COLO829 (cell line): ENCODE results near the gene NRCAM.

ENCODE experiments used
- DNase-seq: peaks from one replicate; pipeline ENCODE4 v3.0.0; 2012; ENCODE audit warnings: low spot score

NRCAM gene

DNA sequence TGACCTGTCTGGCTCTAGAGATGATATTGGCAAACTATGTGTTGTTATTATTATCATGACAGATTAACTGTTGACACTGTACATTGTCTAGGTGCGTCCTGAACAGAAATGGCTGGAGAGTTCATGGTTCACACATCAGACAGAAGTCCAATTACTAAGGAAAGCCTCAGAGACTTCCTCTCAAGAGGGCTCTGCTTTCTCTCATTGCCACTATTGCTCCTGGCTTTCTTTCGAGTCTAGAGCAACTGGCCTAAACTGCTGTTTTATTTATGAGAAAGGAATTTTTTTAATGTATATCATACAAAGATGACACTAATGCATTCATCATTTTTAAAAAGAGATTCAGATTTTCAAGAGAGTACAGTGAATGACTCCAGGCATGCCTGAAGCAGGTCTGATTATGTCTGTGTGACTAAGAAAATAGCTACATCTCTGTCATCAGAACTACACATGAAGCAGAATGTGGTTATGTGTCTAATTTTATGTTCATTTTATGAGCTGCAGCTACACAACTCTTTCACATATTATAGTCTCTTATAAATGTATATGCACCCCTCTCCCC is 30.4 kb downstream of the NRCAM start:
- no peak for DNase-seq

DNA sequence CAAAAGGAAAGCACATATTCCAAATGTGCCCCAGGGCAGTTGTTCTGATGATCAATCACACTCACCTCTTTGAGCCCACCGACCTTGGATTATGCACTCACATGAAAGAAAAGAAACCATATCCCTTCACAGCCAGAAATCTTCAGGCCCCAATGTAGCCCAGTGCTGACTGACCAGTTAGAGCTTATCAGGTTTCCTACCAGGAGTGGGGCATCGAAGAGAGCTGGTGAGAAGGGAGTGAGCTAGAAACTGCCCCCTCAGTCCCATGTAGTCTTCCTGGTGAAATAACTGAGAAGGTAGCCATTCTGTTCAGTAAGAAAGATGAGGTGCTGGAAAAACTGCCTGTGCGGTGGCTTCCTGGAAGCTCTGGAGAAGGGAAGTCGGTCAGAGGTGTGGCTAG is 32.2 kb downstream of the NRCAM start:
- DNase-seq: no peak

DNA sequence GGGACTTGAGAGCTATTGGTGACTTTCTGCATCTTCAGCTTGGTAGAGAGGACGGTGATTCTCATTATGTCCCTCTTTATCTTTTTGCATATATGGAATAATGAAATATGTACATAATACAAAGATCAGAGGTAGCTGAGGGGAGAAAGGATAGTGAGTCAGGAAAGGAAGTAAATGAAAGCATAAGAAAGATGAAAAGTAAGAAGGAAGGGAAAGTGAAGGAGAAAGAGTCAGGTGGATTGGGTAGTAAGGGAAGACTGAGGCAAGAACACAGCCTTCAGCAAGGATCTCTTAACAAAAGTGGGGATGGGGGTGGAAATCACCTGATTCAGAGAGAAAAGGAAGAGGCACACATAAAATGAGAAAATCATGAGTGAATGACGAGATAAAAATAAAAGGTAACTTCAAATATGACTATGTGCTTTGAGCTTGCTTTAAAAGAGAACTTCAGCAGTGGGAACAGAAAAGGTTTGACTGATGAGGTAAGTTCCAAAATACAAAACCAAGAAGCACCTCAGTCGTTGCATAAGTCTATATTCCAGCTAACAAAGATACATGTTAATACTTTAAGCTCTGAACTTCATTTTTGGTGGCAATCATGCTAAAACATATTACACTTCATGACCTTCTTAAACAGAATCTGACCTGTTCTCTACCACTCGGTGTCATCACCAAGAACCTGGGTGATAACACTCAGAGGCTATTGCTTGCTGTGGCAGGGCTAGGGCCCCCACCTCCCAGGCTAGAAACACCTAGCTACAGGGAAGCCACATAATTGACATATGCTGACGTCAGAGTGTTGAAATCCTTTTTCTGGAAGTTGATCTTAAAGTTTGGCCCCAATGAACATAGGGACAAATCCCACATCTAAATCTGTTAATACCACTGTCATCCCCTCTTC is 32.9 kb downstream of the NRCAM start:
- no peak for DNase-seq

DNA sequence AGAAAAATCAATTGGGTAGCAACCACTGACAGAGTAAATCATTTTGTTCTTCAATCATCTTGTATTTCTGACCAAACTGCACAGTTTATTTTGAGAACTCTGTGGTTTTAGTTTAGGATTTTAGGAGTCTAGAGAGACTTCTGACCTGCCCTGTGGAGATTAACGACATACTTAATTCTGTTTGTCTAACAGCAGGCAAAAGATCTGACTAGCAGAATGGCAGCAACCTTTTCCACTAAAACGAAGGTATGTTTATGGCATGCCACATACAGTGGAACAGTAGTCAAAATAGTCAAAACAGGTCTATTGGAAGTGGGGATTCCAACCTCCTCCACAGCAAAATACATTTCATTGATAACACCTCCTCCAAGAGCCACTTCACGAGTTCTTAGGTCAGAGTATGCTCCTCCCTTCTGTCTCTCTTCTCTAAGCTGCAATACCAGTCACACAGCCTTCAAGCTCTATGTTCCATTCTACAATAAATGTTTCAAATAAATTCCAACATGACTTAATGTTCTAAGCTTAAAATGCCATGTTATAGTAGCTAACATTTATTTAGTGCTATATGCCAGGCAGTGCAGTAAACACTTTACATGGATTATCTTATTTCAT is 34.4 kb downstream of the NRCAM start:
- DNase-seq: no peak

DNA sequence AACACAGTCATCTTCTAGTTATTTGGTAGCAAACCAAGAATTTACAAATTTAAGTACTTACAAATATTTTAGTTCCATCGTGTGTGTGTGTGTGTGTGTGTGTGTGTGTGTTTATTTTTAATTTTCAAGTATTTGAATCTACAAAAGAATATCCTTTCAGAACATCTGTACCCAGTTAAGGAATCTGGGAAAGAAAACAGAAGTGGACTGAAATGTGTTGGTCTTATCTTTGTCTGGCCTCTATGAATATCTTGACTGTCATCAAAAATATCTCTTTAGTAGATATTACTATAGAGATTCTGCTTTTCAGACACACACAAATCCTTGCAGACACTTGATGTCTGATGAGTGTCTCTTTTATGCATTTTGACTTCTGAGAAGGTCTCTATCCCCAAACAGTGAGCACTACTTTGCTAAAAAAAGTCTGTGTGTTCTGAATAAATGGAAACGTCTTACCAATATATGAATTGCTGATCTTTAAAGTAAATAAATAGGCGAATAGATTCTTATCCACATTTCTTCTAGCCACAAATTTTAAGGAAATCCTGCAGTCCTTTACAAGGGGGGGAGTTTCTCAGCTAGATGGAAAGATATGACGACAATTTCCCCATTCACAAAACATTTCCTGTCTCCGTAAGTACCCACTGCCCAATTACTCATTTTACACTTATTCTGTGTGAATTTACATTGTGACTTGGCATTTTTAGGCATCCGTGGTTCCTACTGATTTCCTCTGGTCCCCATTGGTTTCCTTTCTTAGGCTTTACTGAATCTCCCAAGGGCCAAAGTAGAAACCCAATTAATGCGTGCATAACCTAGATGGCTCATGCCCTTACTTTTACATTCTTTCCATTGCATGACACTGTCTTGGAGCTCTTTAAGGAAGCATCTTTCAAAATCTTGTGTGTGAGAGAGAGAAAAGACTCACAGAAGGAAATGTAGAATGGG is 36.0 kb downstream of the NRCAM start:
- DNase-seq: peak; percentile 73

DNA sequence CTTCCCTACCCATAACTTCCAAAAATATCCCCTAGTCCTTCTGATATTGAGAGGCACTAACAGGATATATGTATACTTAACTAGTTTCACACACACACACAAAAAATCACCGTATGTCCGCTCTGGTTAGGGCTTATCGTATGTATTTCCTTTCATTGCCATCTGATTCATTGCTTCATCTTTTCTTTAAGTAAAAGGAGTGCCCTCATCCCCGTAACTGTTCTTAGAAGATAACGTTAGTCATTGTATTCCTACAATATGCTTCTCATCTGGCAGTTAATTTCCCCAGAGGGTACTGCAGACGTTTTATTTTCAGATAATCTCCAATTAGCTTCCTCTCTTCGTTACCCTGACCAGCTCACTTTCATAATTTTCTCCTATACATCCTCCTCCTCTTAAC is 37.3 kb downstream of the NRCAM start:
- peak; percentile 74 for DNase-seq

DNA sequence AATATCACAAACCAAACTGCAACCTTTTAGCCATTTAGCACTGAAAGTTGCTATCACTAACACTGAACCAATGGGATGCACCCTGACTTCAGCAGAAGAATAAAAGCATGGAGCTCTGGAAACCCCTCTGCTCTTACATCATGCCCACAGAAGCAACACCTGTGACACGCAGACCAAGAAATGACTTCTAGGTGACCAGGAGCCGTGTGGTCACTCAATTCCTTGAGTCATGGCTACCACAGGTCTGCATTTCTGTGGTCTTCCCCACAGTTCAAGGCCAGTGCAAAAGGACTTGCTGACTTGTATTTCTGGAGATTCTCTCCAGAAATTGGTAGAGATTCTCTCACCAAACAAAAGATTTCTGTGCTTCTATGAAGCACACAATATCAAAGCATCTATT is 38.3 kb downstream of the NRCAM start:
- DNase-seq: no peak

DNA sequence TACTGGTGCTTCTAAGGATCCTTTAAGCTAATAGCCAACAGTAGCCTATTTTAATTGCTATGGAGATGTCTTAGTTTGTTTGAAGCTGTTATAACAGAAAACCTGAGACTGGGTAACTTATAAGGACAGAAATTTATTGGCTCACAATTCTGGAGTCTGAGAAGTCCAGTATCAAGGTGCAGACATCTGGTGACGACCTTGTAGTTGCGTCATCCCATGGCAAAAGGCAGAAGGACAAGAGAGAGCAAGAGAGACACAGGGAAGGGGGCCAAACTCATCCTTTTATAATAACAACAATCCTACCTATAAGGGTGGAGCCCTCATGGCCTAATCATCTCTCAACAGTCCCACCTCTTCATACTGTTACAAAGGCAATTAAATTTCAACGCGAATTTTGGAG is 39.1 kb downstream of the NRCAM start:
- no peak for DNase-seq

DNA sequence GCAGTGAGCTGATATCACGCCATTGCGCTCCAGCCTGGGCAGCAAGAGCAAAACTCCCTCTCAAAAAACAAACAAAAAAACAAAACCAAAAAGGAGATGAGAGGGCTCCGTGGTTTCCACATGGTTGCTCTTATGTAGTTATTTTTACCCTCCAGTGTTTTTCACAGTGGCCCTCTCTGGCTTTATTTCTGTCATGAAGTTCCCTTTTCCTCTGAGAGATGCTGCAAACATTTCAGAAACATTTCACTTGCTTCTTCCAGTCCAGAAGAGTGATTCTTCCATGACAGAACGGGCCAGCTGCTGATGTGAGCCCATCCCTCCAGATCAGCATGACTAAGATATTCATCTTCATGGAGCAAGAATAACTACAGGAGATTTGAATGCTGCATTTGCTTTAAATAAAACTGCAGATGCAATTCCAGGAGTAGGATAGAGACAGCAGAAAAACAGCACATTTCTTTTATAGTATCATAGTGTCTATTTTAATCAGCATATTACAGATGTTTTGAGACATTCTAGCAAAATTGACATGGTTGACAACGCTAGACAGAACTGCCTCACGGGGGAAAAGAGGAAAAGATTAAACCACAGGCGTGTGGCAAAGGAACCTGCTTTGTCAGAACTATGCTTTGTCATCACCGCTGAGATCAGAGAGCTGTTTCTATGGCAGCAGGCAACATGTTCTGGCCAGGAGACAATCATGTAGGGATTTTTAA is 40.3 kb downstream of the NRCAM start:
- no peak for DNase-seq

DNA sequence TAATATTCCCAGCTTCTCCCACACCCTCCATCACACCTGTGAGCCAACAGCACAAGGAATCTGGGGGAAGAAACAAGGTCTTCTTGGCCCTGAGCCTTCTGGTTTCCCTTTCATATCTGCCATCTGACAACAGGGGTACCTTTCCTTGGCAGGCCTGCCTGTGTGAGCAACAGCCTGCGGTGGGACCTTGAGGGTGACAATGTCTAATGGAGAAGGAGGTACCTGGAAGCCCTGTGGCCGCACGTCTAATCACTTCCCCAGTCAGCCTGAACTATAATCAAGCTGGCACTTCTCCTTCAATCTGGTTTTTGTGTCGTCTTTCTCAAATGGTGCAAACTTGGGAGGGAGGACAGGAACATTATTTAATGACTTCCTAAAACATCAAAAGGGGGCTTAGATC is 41.2 kb downstream of the NRCAM start:
- no peak for DNase-seq

DNA sequence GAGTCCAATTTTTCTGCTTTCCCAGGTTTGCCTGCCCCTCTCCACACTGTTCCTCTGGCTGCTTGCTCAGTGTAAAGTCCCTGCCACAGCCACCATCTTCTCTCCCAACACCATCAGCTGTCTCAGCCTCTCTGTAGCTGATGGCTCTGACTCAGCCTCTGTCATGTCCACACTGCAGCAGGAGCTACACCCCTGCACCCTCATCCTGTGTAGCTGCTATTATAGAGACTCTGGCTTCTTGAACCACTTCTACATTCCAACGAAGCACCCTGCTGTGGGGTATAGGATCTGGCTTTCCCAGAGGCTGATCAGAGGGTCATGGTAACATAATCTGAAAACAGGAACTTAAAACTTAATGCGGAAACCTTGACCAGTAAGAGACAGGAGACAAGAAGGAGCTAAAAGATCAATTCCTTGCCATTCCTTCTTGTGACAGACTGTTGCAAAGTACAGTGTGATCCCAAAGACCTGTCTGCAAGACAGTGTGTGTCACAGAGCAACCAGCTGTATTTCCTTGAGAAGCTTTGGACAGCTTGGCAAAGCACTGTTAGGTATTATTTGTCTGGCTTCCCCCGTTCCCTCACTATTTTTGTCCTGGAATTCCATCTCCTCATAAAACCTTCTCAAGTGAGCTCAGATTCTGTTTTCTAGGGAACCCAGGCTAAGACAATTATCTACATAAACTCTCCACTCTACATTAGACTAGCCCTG is 42.3 kb downstream of the NRCAM start:
- DNase-seq: no peak

DNA sequence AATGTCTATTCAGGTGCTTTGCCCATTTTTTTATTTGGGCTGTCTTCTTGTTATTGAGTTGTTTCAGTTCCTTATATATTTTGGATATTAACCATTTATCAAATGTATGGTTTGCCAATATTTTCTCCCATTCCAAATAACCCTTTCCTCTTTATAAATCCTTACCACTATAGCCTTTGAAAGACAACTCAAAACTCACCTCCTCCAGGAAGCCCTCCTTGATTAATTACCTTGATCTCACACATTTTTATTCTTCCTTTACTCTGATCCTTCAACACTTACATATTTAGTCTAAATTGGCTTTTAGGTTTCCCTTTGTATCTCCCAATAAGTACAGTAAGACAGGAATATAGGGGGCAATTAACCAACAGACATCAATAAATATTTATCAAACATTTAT is 42.9 kb downstream of the NRCAM start:
- no peak for DNase-seq

DNA sequence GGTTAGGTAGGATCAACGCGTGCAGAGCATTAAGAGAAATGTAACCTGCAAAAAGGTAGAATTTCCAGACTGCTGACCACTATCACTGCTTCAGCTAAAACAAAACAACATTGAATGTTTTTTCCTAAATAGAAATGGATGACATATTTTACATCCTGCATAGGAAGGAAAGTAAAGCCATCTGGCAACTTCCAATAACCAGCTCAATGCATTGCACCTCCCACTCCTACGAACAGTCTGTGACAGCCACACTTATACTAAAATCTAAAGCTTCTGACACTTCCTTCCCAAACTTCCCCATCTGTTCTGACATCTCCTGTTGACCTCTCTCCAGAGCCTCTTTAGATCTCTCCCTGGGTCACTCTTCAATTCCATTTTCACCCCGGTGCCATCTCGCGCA is 47.1 kb downstream of the NRCAM start:
- no peak for DNase-seq

DNA sequence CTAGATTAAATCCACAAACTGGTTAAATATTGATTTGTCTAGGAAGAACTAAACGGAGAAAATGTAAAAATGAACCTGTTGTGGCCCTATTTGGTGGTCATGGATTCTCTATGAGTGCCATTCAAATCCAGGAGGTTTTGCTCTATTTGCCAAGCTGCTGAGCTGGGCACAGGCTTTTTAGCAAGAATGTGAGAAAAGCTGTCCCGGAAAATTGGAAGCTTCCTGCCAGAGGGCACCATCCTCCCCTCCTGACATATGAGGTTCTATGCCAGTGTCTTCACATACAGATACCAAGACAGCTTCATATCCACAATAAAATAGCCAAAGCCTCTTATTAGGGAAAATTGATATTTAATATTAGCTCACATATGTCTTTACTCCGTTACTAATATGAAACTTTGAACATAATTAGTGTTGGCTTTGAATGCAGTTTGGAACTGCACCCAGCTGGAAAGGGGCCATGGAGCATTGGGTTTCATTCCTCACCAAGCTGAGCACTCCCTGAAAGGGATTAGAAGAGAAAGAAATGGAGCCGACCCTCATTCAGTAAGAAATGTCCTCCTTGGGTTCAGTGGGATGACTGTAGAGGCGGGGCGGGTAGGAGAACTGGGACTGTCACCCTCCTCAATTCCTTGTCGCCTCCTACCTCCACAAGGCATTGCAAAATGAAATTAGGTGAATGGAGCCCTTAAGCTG is 47.8 kb downstream of the NRCAM start:
- no peak for DNase-seq

DNA sequence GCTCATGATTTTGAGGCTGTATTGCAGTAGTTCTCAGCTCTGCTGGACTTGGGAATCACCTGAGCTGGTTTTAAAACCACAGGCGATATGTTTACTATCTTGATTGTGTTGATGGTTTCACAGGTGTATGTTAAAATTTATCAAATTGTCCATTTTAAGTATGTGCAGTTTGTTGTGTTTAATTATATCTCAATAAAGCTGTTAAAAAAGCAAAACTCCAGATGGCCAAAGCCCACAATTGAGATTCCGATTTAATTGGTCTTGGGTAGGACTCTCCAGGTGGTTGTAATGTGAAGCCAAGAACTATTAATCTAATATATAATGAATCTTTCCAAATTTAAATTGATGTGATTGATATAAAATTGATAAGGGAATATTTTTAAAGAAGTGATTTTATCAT is 48.6 kb downstream of the NRCAM start:
- no peak for DNase-seq

DNA sequence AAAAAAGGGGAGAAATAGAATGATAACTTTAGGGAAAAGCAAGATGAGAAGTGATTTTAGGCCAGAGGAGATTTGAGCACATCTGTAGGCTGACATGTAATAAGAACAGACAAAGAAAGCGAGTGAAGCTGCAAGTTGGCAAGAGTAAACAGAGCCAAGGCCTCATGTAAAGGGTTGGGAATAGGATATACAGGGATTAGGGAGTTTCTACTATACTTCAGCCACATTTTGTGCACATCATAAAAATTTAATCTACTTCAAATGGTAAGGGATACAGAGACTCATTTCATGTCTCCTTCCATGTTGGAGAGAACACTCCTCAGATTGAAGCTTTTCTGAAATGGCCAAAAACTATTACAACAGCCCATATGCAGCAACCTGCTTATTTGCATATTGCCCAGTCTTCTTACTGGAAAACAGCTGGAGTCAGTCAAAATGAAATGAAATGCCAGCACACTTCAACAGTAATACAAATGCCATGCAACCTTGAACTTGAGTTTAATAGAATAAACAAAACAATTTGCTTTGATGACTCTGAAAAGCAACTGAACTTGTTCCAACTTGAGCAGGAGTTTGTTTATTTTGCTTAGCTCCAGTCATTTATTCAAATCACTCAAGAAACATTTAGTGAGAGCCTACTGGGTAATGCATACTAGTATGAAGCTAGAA is 49.9 kb downstream of the NRCAM start:
- DNase-seq: no peak

DNA sequence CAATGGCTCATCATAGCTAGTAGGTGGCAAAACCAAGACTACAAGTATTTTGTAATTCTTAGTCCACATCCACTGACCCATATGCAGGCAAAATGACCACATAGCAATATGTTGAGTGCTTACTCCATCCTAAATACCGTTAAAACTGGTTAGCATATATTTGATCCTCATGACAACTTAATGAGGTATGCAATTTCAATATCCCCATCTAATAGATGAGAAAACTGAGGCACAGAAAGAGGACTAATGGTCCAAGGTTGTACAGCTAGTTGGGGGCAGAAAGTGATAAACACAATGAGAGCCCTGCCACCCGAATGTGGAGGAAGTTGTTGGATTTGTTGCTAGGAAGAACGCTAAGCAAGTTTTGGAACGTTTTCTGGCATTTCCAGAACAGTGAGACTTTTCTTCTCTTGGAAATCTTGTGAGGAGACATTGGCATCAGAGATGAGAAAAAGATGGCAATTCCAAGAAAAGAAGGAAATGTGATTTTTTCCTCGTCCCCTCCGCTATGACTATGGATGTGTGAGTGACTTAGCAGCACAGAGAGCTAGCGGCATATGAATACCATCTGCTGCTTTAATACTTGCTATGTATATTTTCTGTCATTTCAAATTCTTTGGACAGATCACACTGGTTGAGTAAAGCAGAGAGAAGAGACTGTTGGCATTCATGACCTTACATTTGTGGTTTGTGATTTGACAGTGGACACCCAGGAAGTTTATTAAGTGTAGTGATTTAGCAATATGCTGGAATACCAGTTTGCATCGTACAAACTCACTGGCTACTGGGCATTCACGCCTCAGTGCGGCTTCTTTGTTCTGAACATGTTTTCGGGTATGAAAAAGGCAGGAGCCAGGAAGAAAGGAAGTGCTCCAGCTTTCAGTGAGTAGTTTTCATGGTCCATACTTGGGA is 51.5 kb downstream of the NRCAM start:
- no peak for DNase-seq

DNA sequence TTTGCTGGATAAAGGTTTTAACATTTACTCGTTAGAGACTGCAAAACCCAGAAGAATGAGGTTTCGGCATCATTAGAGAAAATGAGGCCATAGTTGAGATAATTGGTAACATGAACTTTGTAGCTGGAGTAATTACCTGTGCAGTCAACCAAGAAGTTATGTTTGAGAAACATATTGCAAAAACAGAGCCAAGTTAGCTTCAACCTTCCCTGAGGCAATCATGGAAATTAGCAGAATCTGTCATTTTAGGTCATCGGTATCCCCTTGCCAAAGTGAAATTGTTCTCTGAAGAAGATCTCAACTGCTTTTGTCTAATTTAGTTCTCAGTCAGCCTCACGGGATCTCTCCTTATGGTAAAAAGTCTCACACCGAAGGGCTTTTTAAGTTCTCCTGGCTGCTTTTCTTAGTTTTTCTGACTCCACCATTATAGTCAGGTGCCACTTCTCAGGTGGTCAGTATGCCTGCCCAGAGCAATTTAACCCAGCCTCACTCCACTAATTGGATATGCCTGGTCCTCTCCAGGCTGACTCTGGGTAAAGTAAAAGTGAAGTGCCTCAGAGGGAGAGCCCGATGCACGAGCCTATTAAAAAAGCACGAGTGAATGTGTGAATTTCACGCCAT is 52.5 kb downstream of the NRCAM start:
- DNase-seq: no peak
